ENCODE results near the gene NOL4L.

DNA sequence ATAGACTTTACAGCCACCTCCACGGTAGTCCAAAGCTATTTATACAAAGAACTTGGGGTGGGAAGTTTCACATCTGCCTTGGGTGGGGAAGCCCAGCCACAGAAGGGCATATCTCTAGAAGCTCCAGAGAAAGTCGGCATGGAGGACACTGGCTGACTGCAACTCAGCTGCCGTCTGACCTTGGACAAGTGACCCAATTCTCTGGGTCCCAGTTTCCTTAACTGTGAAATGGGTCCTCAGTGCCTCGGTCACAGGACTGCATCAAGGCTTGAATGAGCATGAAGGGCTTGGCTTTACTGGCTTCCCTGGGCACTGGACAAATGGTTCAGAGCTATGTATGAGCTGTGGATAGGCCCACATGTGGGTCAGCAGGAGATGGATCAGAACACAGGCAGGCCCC lies 58.6 kb downstream of the NOL4L start:
- no peak for TF ChIP-seq POLR2A (IDR thresholded peaks at IDR 0.05; ENCODE audit: low read depth)
- TF ChIP-seq, protein P1, sequence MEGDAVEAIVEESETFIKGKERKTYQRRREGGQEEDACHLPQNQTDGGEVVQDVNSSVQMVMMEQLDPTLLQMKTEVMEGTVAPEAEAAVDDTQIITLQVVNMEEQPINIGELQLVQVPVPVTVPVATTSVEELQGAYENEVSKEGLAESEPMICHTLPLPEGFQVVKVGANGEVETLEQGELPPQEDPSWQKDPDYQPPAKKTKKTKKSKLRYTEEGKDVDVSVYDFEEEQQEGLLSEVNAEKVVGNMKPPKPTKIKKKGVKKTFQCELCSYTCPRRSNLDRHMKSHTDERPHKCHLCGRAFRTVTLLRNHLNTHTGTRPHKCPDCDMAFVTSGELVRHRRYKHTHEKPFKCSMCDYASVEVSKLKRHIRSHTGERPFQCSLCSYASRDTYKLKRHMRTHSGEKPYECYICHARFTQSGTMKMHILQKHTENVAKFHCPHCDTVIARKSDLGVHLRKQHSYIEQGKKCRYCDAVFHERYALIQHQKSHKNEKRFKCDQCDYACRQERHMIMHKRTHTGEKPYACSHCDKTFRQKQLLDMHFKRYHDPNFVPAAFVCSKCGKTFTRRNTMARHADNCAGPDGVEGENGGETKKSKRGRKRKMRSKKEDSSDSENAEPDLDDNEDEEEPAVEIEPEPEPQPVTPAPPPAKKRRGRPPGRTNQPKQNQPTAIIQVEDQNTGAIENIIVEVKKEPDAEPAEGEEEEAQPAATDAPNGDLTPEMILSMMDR (IDR thresholded peaks at IDR 0.05): no peak
- TF ChIP-seq EP300 (IDR thresholded peaks at IDR 0.05): no peak
- TF ChIP-seq POLR2AphosphoS5 (IDR thresholded peaks at IDR 0.05): no peak
